Suprapubic skin (tissue), 4 donors: ENCODE data around the gene LRCH1.

Source experiments
- EP300 ChIP-seq: sonication (generic); formaldehyde crosslinking; IDR thresholded peaks from one replicate; pipeline ENCODE4 v1.6.1; 2017; ENCODE audit warnings: antibody characterized with exemption
- POLR2A ChIP-seq, 2 donors: fragments of 450-650 bp; IDR thresholded peaks; one replicate each; pipeline ENCODE4 v1.6.1; 2017; ENCODE audit warnings: antibody characterized with exemption in 2 of 2, mild to moderate bottlenecking in 2 of 2, moderate library complexity in 2 of 2
- POLR2AphosphoS5 ChIP-seq, 3 donors: sonication (generic); formaldehyde crosslinking; IDR thresholded peaks; one replicate each; pipeline ENCODE4 v1.6.1; 2017; ENCODE audit warnings: antibody characterized with exemption in 3 of 3
- TF ChIP-seq, protein P1 (sequence below), 2 donors: fragments of 200-600 bp in 1 of 2; fragments of 450-650 bp in 1 of 2; sonication (generic) in 1 of 2; IDR thresholded peaks; one replicate each; pipeline ENCODE4 v1.5.1; 2016 to 2019; ENCODE audit warnings: antibody characterized with exemption in 2 of 2, mild to moderate bottlenecking in 1 of 2, moderate library complexity in 1 of 2

DNA sequence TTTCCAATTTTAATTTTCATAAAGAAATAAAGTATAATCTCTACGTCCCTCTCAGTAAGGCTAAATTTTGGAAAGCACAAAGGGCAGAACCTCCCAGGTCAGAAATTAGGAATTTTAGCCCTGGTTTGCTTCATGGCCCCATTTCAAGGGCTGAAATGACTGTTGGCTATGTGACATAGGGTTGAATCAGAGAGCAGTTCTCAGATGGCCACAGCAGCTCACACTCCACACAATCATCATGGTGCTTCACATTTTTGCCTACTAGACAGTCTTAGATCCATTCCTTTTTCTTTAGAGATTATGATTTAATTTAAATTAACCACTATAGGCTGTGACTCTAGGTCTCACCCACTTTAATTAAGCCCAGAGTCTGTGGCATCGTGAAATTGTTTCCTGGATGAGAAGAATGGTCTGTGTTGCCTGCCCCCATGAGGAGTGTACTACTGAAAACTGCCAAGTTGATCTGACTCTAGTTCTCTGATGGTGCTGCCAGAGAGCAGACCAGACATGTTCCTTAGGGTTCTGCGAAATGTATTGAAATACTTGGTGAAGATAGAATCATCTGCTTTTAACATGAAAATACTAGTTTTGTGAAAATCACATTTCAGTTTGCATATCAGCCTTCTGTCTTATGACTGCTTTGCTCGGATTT, 186.6 kb downstream of the LRCH1 start:
- TF ChIP-seq, protein P1, sequence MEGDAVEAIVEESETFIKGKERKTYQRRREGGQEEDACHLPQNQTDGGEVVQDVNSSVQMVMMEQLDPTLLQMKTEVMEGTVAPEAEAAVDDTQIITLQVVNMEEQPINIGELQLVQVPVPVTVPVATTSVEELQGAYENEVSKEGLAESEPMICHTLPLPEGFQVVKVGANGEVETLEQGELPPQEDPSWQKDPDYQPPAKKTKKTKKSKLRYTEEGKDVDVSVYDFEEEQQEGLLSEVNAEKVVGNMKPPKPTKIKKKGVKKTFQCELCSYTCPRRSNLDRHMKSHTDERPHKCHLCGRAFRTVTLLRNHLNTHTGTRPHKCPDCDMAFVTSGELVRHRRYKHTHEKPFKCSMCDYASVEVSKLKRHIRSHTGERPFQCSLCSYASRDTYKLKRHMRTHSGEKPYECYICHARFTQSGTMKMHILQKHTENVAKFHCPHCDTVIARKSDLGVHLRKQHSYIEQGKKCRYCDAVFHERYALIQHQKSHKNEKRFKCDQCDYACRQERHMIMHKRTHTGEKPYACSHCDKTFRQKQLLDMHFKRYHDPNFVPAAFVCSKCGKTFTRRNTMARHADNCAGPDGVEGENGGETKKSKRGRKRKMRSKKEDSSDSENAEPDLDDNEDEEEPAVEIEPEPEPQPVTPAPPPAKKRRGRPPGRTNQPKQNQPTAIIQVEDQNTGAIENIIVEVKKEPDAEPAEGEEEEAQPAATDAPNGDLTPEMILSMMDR (IDR thresholded peaks at IDR 0.05): no peak
- TF ChIP-seq POLR2A (IDR thresholded peaks at IDR 0.05) (no peak), POLR2AphosphoS5 (IDR thresholded peaks at IDR 0.05) (no peak), EP300 (no peak)
